GM12892 (cell line): ENCODE results near the gene UBA3.

Experiments used
- POLR2A ChIP-seq: IDR thresholded peaks from 2 replicates; pipeline ENCODE4 v1.6.1; 2011; ENCODE audit warnings: low read depth, low read length, control low read depth
- POLR2AphosphoS5 ChIP-seq: IDR thresholded peaks from 2 replicates; pipeline ENCODE4 v1.6.1; 2011; ENCODE audit warnings: low read depth, low read length, control low read depth

GRCh38 chr3:69092030-69092516, 11.9 kb upstream of the UBA3 start:
- TF ChIP-seq POLR2AphosphoS5 (no peak), POLR2A (no peak)
